ENCODE data around the gene AGPAT3.

Gene AGPAT3

DNA sequence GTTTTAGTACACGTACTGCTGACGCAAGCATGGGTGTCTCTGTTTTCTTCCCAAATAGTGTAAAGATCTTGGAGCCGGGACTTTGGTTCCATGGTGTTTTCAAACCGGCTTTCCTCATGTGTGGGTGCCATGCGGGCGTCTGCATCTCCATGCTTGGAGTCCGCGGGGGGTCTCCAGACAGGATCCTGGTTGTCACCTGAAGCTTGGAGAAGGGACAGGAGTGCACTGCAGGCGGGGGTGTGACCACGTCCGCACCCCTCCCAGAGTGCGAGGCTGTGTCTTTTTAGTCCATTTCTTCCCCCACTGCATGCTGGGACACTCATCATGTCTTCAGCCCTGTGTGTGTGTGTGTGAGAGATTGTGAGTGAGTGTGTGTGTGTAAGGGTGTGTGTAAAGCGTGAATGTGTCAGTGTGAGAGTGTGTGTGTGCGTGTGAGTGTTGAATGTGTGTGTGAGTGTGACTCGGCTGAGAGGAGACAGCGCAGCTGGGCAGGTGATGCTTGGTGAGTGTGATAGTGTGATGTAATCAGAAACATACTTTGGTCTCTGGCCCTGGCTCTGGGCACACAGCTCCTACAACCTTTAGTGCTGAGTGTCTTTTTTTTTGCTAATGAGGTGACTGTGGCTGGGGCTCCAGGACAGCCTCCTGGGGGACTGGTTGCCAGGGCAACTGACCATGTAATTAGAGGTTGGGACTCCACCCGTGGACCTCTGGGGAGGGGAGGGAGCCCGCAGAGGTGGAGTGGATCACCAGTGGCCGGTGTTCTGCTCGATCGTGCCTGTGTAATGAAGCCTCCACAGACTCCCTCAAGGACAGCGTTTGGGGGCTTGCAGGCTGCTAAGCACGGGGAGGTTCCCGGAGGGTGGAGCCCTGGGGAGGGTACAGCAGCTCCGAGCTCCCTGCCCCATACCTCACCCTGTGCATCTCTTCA lies 55.1 kb downstream of the AGPAT3 start:
- DNase-seq (ENCODE audit: insufficient read length, low spot score), result no peak
- TF ChIP-seq POLR2A (IDR thresholded peaks at IDR 0.05; ENCODE audit: low read depth, low read length), result no peak
- no peak for FAIRE-seq

GRCh38 chr21:43921571-43921978 lies 56.6 kb downstream of the AGPAT3 start:
- DNase-seq (ENCODE audit: insufficient read length, low spot score) (no peak), FAIRE-seq (no peak)
- no peak for TF ChIP-seq POLR2A (IDR thresholded peaks at IDR 0.05; ENCODE audit: low read depth, low read length)

DNA sequence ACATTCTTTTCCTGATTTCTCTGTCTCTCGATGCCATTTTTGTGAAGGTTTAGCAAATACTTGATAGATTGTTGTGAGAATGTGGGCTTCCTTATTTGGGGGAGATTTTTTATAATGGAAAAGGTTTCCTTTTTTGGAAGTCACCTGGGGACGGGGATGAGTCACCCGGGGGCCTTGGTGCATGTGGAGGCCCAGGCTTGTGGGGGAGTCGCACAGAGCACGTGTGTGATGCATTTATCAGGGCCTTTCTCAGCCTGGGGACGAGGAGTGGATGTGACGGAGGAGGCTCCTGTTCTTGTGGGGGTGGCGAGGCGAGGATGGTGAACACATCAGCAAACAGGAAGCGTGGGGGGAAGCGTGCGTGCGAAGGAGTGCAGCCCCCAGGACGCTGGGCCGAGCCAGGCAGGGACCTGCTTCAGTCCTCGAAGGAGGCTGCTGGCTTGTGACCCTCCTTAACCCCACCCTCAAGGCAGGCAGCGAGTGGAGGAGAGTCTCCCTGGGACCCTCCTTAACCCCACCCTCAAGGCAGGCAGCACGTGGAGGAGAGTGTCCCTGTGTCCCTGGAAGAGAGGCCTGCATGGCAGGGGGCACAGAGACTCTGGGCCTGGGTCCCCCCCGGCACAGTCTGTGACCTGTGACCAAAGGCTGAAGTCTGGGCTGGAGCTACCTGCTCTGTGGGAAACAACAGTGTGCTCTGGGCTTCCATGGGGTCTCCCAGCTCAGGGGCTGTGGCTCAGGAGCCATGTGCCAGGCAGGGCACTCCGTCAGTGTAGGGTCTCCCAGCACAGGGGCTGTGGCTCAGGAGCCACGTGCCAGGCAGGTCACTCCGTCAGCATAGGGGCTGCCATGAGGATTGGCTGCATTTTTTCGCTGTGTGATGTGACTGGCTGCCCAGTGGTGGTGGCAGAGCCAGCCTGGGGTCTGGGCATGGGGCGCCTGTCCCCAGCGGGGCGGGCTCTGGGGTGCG lies 57.2 kb downstream of the AGPAT3 start:
- DNase-seq (ENCODE audit: insufficient read length, low spot score) (no peak), FAIRE-seq (no peak)
- TF ChIP-seq POLR2A (IDR thresholded peaks at IDR 0.05; ENCODE audit: low read depth, low read length), result no peak

DNA sequence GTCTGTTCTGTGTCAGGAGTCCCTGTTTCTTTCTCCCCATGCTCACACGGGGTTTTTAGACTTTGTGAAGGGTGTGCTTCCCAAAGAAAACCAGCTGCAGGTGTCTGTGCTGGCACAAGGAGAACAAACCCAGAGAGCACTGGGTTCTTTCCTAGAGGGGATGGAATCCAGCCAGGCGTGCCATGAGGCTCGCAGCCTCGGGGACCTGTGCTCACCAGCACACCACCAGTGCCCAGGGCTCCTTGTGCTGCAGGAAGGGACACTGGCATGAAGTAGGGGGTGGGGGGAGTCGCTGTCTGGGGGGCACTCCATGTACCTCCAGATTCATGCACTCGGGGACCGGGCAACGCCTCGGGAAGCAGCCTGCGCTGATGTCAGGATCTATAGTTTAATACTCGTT lies 57.9 kb downstream of the AGPAT3 start:
- no peak for TF ChIP-seq POLR2A (IDR thresholded peaks at IDR 0.05; ENCODE audit: low read depth, low read length)
- DNase-seq (ENCODE audit: insufficient read length, low spot score) (no peak), FAIRE-seq (no peak)

GRCh38 chr21:43923391-43923790 lies 58.4 kb downstream of the AGPAT3 start:
- TF ChIP-seq POLR2A (IDR thresholded peaks at IDR 0.05; ENCODE audit: low read depth, low read length), result no peak
- FAIRE-seq (no peak), DNase-seq (ENCODE audit: insufficient read length, low spot score) (peak; percentile 41)

- TF ChIP-seq POLR2A (IDR thresholded peaks at IDR 0.05; ENCODE audit: low read depth, low read length), result no peak
- DNase-seq (ENCODE audit: insufficient read length, low spot score) (no peak), FAIRE-seq (no peak)
Measured at GRCh38 chr21:43924421-43925095, 59.5 kb downstream of the AGPAT3 start.

DNA sequence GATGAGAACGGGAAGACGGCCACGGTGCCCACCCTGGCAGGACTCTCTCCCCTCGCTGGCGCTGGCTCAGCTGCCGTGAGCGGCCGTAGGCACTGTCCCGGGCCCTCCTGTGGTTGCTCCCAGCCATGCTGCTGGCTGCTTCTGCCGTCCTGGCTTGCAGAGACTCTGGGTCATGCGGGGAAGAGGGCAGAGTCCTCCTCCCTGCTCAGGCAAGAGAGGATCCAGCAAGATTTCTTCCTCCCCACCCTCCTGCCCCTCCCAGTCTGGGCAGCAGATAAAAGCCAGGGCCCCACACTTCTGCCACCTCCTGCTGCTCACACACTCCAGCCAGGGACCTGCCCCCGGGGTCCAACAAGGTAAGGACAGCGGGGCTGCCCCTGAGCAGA lies 60.1 kb downstream of the AGPAT3 start:
- no peak for TF ChIP-seq POLR2A (IDR thresholded peaks at IDR 0.05; ENCODE audit: low read depth, low read length)
- FAIRE-seq (no peak), DNase-seq (ENCODE audit: insufficient read length, low spot score) (no peak)

- FAIRE-seq (no peak), DNase-seq (ENCODE audit: insufficient read length, low spot score) (no peak)
- no peak for TF ChIP-seq POLR2A (IDR thresholded peaks at IDR 0.05; ENCODE audit: low read depth, low read length)
Measured at GRCh38 chr21:43925609-43926008, 60.6 kb downstream of the AGPAT3 start.

GRCh38 chr21:43926196-43926595 lies 61.2 kb downstream of the AGPAT3 start:
- TF ChIP-seq POLR2A (IDR thresholded peaks at IDR 0.05; ENCODE audit: low read depth, low read length), result no peak
- FAIRE-seq (no peak), DNase-seq (ENCODE audit: insufficient read length, low spot score) (no peak)

DNA sequence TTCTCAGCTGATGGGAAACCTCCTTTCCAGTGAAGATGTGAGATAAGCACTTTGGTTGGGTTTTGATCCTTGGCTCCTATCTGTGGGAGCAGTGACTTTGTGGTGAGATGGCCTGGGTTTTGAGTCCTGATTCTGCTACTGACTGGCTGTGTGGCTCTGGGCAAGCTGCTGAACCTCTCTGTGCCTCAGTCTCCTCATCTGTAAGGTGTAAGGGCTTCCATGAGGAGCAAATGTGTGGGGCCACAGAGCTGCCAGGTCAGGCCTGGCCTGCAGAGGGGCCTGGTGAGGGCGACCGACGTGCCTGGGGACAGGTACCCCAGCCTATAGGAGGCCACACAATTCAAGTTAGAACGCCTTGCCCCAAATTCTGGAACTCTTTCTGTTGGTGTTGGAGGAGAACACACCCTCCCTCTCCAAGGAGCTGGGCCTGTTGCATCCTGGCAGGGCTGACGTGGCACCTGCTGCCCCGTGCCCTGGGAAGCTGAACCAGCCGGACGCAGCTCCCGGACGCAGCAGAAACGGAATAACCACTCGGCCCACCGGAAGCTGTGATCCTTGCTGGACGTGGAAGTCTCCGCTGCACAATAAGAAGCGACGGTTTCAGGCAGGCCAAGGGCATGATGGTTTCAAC lies 62.7 kb downstream of the AGPAT3 start:
- FAIRE-seq (no peak), DNase-seq (ENCODE audit: insufficient read length, low spot score) (no peak)
- TF ChIP-seq POLR2A (IDR thresholded peaks at IDR 0.05; ENCODE audit: low read depth, low read length), result no peak

- DNase-seq (ENCODE audit: insufficient read length, low spot score) (no peak), FAIRE-seq (no peak)
- TF ChIP-seq POLR2A (IDR thresholded peaks at IDR 0.05; ENCODE audit: low read depth, low read length), result no peak
Measured at GRCh38 chr21:43928222-43929125, 63.5 kb downstream of the AGPAT3 start.

GRCh38 chr21:43929217-43929971 lies 64.4 kb downstream of the AGPAT3 start:
- FAIRE-seq (no peak), DNase-seq (ENCODE audit: insufficient read length, low spot score) (no peak)
- no peak for TF ChIP-seq POLR2A (IDR thresholded peaks at IDR 0.05; ENCODE audit: low read depth, low read length)

Data from H54 (cell line).